Measurements from ENCODE around the gene KIF6. TPM values are rescaled to one million over a fixed set of nuclear protein-coding genes. Genes with fewer than 3 reads are reported as not detected.

The KIF6 gene
- polyA plus RNA-seq, 2 donors: 0.08 to 0.20 TPM

GRCh38 chr6:39608652-39609345 is 116.4 kb downstream of the KIF6 start:
- WGBS, 2 donors: 83 to 87% methylated on average over 7 of the region's 7 CpGs

GRCh38 chr6:39602601-39603519 is 122.3 kb downstream of the KIF6 start:
- Histone ChIP-seq H3K4me1 (ENCODE audit: control insufficient read depth in 2 of 2, insufficient read depth in 2 of 2, low read length in 1 of 2) (no peaks in the 10 kb centered on the region), H3K27me3 (ENCODE audit: control insufficient read depth in 1 of 2, insufficient read depth in 2 of 2, low read length in 2 of 2) (no peaks in the 10 kb centered on the region), H3K27ac (ENCODE audit: low read depth in 2 of 2, low read length in 1 of 2) (no peak overlapping the region), H3K9me3 (ENCODE audit: control insufficient read depth in 2 of 2, insufficient read depth in 1 of 2, low read depth in 1 of 2, low read length in 1 of 2) (no peaks in the 10 kb centered on the region), H3K4me3 (ENCODE audit: low read depth in 1 of 2, low read length in 2 of 2) (no peak overlapping the region), H3K36me3 (ENCODE audit: control insufficient read depth in 2 of 2, insufficient read depth in 2 of 2, low read length in 1 of 2) (no peaks in the 10 kb centered on the region)
- WGBS, 2 donors: 72 to 73% methylated on average over 4 of the region's 4 CpGs

More at GRCh38 chr6:39608652-39609345, 116.4 kb downstream of the KIF6 start:
- Histone ChIP-seq H3K27ac (ENCODE audit: low read depth in 2 of 2, low read length in 1 of 2) (no peak overlapping the region), H3K4me3 (ENCODE audit: low read depth in 1 of 2, low read length in 2 of 2) (no peak overlapping the region), H3K36me3 (ENCODE audit: control insufficient read depth in 2 of 2, insufficient read depth in 2 of 2, low read length in 1 of 2) (no peaks in the 10 kb centered on the region), H3K9me3 (ENCODE audit: control insufficient read depth in 2 of 2, insufficient read depth in 1 of 2, low read depth in 1 of 2, low read length in 1 of 2) (no peaks in the 10 kb centered on the region), H3K27me3 (ENCODE audit: control insufficient read depth in 1 of 2, insufficient read depth in 2 of 2, low read length in 2 of 2) (no peaks in the 10 kb centered on the region), H3K4me1 (ENCODE audit: control insufficient read depth in 2 of 2, insufficient read depth in 2 of 2, low read length in 1 of 2) (no peaks in the 10 kb centered on the region)

- H3K27ac ChIP-seq (ENCODE audit: low read depth in 2 of 2, low read length in 1 of 2): no peak overlapping the region
- 33 to 39% methylated on average over 2 of the region's 2 CpGs for WGBS, 2 donors
- no peaks in the 10 kb centered on the region for H3K27me3 ChIP-seq (ENCODE audit: control insufficient read depth in 1 of 2, insufficient read depth in 2 of 2, low read length in 2 of 2)
- H3K4me1 ChIP-seq (ENCODE audit: control insufficient read depth in 2 of 2, insufficient read depth in 2 of 2, low read length in 1 of 2): no peaks in the 10 kb centered on the region
- H3K4me3 ChIP-seq (ENCODE audit: low read depth in 1 of 2, low read length in 2 of 2): no peak overlapping the region
- H3K9me3 ChIP-seq (ENCODE audit: control insufficient read depth in 2 of 2, insufficient read depth in 1 of 2, low read depth in 1 of 2, low read length in 1 of 2): no peaks in the 10 kb centered on the region
- no peaks in the 10 kb centered on the region for H3K36me3 ChIP-seq (ENCODE audit: control insufficient read depth in 2 of 2, insufficient read depth in 2 of 2, low read length in 1 of 2)
Observed at GRCh38 chr6:39599973-39600372, 125.2 kb downstream of the KIF6 start.

- H3K36me3 ChIP-seq (ENCODE audit: control insufficient read depth in 2 of 2, insufficient read depth in 2 of 2, low read length in 1 of 2): no peaks in the 10 kb centered on the region
- no peak overlapping the region for H3K27ac ChIP-seq (ENCODE audit: low read depth in 2 of 2, low read length in 1 of 2)
- H3K27me3 ChIP-seq (ENCODE audit: control insufficient read depth in 1 of 2, insufficient read depth in 2 of 2, low read length in 2 of 2): no peaks in the 10 kb centered on the region
- no peaks in the 10 kb centered on the region for H3K4me1 ChIP-seq (ENCODE audit: control insufficient read depth in 2 of 2, insufficient read depth in 2 of 2, low read length in 1 of 2)
- 87 to 88% methylated on average over 2 of the region's 2 CpGs for WGBS, 2 donors
- H3K4me3 ChIP-seq (ENCODE audit: low read depth in 1 of 2, low read length in 2 of 2): no peak overlapping the region
- H3K9me3 ChIP-seq (ENCODE audit: control insufficient read depth in 2 of 2, insufficient read depth in 1 of 2, low read depth in 1 of 2, low read length in 1 of 2): no peaks in the 10 kb centered on the region
Observed at GRCh38 chr6:39599341-39599740, 125.9 kb downstream of the KIF6 start.

GRCh38 chr6:39594285-39594684 is 130.9 kb downstream of the KIF6 start:
- Histone ChIP-seq H3K36me3 (ENCODE audit: control insufficient read depth in 2 of 2, insufficient read depth in 2 of 2, low read length in 1 of 2) (no peaks in the 10 kb centered on the region), H3K4me3 (ENCODE audit: low read depth in 1 of 2, low read length in 2 of 2) (no peak overlapping the region), H3K27me3 (ENCODE audit: control insufficient read depth in 1 of 2, insufficient read depth in 2 of 2, low read length in 2 of 2) (no peaks in the 10 kb centered on the region), H3K9me3 (ENCODE audit: control insufficient read depth in 2 of 2, insufficient read depth in 1 of 2, low read depth in 1 of 2, low read length in 1 of 2) (no peaks in the 10 kb centered on the region), H3K27ac (ENCODE audit: low read depth in 2 of 2, low read length in 1 of 2) (no peak overlapping the region), H3K4me1 (ENCODE audit: control insufficient read depth in 2 of 2, insufficient read depth in 2 of 2, low read length in 1 of 2) (no peaks in the 10 kb centered on the region)
- WGBS, 2 donors: 84 to 86% methylated on average over 2 of the region's 2 CpGs

- 93% methylated on average over 2 of the region's 2 CpGs for WGBS, 2 donors
- Histone ChIP-seq H3K27ac (ENCODE audit: low read depth in 2 of 2, low read length in 1 of 2) (no peak overlapping the region), H3K36me3 (ENCODE audit: control insufficient read depth in 2 of 2, insufficient read depth in 2 of 2, low read length in 1 of 2) (no peaks in the 10 kb centered on the region), H3K9me3 (ENCODE audit: control insufficient read depth in 2 of 2, insufficient read depth in 1 of 2, low read depth in 1 of 2, low read length in 1 of 2) (no peaks in the 10 kb centered on the region), H3K4me1 (ENCODE audit: control insufficient read depth in 2 of 2, insufficient read depth in 2 of 2, low read length in 1 of 2) (no peaks in the 10 kb centered on the region), H3K4me3 (ENCODE audit: low read depth in 1 of 2, low read length in 2 of 2) (no peak overlapping the region), H3K27me3 (ENCODE audit: control insufficient read depth in 1 of 2, insufficient read depth in 2 of 2, low read length in 2 of 2) (no peaks in the 10 kb centered on the region)
Observed at GRCh38 chr6:39593646-39594045, 131.6 kb downstream of the KIF6 start.

GRCh38 chr6:39590871-39591393 is 134.3 kb downstream of the KIF6 start:
- H3K4me3 ChIP-seq (ENCODE audit: low read depth in 1 of 2, low read length in 2 of 2): no peak overlapping the region

GRCh38 chr6:39587080-39587479 is 138.1 kb downstream of the KIF6 start:
- Histone ChIP-seq H3K36me3 (ENCODE audit: control insufficient read depth in 2 of 2, insufficient read depth in 2 of 2, low read length in 1 of 2) (no peaks in the 10 kb centered on the region), H3K27ac (ENCODE audit: low read depth in 2 of 2, low read length in 1 of 2) (no peak overlapping the region), H3K4me1 (ENCODE audit: control insufficient read depth in 2 of 2, insufficient read depth in 2 of 2, low read length in 1 of 2) (no peaks in the 10 kb centered on the region), H3K27me3 (ENCODE audit: control insufficient read depth in 1 of 2, insufficient read depth in 2 of 2, low read length in 2 of 2) (no peaks in the 10 kb centered on the region), H3K4me3 (ENCODE audit: low read depth in 1 of 2, low read length in 2 of 2) (no peak overlapping the region), H3K9me3 (ENCODE audit: control insufficient read depth in 2 of 2, insufficient read depth in 1 of 2, low read depth in 1 of 2, low read length in 1 of 2) (no peaks in the 10 kb centered on the region)
- WGBS, 2 donors: 83 to 84% methylated on average over 4 of the region's 4 CpGs

More at GRCh38 chr6:39590871-39591393, 134.3 kb downstream of the KIF6 start:
- Histone ChIP-seq H3K36me3 (ENCODE audit: control insufficient read depth in 2 of 2, insufficient read depth in 2 of 2, low read length in 1 of 2) (no peaks in the 10 kb centered on the region), H3K9me3 (ENCODE audit: control insufficient read depth in 2 of 2, insufficient read depth in 1 of 2, low read depth in 1 of 2, low read length in 1 of 2) (no peaks in the 10 kb centered on the region), H3K4me1 (ENCODE audit: control insufficient read depth in 2 of 2, insufficient read depth in 2 of 2, low read length in 1 of 2) (no peaks in the 10 kb centered on the region), H3K27me3 (ENCODE audit: control insufficient read depth in 1 of 2, insufficient read depth in 2 of 2, low read length in 2 of 2) (no peaks in the 10 kb centered on the region), H3K27ac (ENCODE audit: low read depth in 2 of 2, low read length in 1 of 2) (no peak overlapping the region)
- 87 to 92% methylated on average over 5 of the region's 5 CpGs for WGBS, 2 donors

GRCh38 chr6:39585641-39586040 is 139.6 kb downstream of the KIF6 start:
- WGBS, 2 donors: 89 to 95% methylated on average over 2 of the region's 2 CpGs
- Histone ChIP-seq H3K4me3 (ENCODE audit: low read depth in 1 of 2, low read length in 2 of 2) (no peak overlapping the region), H3K27ac (ENCODE audit: low read depth in 2 of 2, low read length in 1 of 2) (no peak overlapping the region), H3K9me3 (ENCODE audit: control insufficient read depth in 2 of 2, insufficient read depth in 1 of 2, low read depth in 1 of 2, low read length in 1 of 2) (no peaks in the 10 kb centered on the region), H3K27me3 (ENCODE audit: control insufficient read depth in 1 of 2, insufficient read depth in 2 of 2, low read length in 2 of 2) (no peaks in the 10 kb centered on the region), H3K36me3 (ENCODE audit: control insufficient read depth in 2 of 2, insufficient read depth in 2 of 2, low read length in 1 of 2) (no peaks in the 10 kb centered on the region), H3K4me1 (ENCODE audit: control insufficient read depth in 2 of 2, insufficient read depth in 2 of 2, low read length in 1 of 2) (no peaks in the 10 kb centered on the region)
